ENCODE measurements around the gene KIAA0930.

Gene KIAA0930

GRCh38 chr22:45172881-45173585 lies 67.7 kb downstream of the KIAA0930 start:
- DNase-seq (ENCODE audit: low read depth) = no peak

GRCh38 chr22:45171830-45172229 lies 68.9 kb downstream of the KIAA0930 start:
- no peak for DNase-seq (ENCODE audit: low read depth)

- no peak for DNase-seq (ENCODE audit: low read depth)
Measured at GRCh38 chr22:45169591-45170466, 70.9 kb downstream of the KIAA0930 start.

- no peak for DNase-seq (ENCODE audit: low read depth)
Measured at GRCh38 chr22:45166932-45167331, 73.8 kb downstream of the KIAA0930 start.

GRCh38 chr22:45164270-45165088 lies 76.2 kb downstream of the KIAA0930 start:
- peak; percentile 20 for DNase-seq (ENCODE audit: low read depth)

GRCh38 chr22:45163451-45164269 lies 77.0 kb downstream of the KIAA0930 start, which contains the start of gene NUP50:
TSS of gene NUP50 (plus strand) at chr22:45163925. CDS start at chr22:45168178, 4,253 bp downstream.
- peak; percentile 96 for DNase-seq (ENCODE audit: low read depth)

- DNase-seq (ENCODE audit: low read depth) = peak; percentile 56
Measured at GRCh38 chr22:45163099-45163450, 77.6 kb downstream of the KIAA0930 start.

GRCh38 chr22:45162531-45162930 lies 78.2 kb downstream of the KIAA0930 start:
- DNase-seq (ENCODE audit: low read depth) = no peak

- peak; percentile 24 for DNase-seq (ENCODE audit: low read depth)
Measured at GRCh38 chr22:45159652-45160462, 80.8 kb downstream of the KIAA0930 start.

GRCh38 chr22:45157907-45158306 lies 82.8 kb downstream of the KIAA0930 start:
- DNase-seq (ENCODE audit: low read depth) = no peak

- peak; percentile 52 for DNase-seq (ENCODE audit: low read depth)
Measured at GRCh38 chr22:45155050-45155840, 85.4 kb downstream of the KIAA0930 start.

- DNase-seq (ENCODE audit: low read depth) = peak; percentile 62
Measured at GRCh38 chr22:45154383-45154782, 86.3 kb downstream of the KIAA0930 start.

GRCh38 chr22:45151503-45151902 lies 89.2 kb downstream of the KIAA0930 start:
- no peak for DNase-seq (ENCODE audit: low read depth)

- peak; percentile 18 for DNase-seq (ENCODE audit: low read depth)
Measured at GRCh38 chr22:45150139-45150538, 90.6 kb downstream of the KIAA0930 start.

GRCh38 chr22:45149671-45150070 lies 91.0 kb downstream of the KIAA0930 start:
- peak; percentile 54 for DNase-seq (ENCODE audit: low read depth)

GRCh38 chr22:45144916-45145315 lies 95.8 kb downstream of the KIAA0930 start:
- DNase-seq (ENCODE audit: low read depth) = no peak

- no peak for DNase-seq (ENCODE audit: low read depth)
Measured at GRCh38 chr22:45142376-45142775, 98.3 kb downstream of the KIAA0930 start.
